Measurements from ENCODE around the gene FRRS1L.

The FRRS1L gene

GRCh38 chr9:109172935-109173334 lies 5.9 kb upstream of the FRRS1L start:
- no peak for DNase-seq

- DNase-seq, result no peak
Measured at GRCh38 chr9:109171926-109172325, 4.9 kb upstream of the FRRS1L start.

GRCh38 chr9:109168170-109168569 lies 1.1 kb upstream of the FRRS1L start:
- no peak for DNase-seq

- no peak for DNase-seq
Measured at GRCh38 chr9:109167716-109168115, 667 bp upstream of the FRRS1L start.

GRCh38 chr9:109166171-109166770 lies 778 bp downstream of the FRRS1L start:
- no peak for DNase-seq

- DNase-seq, result no peak
Measured at GRCh38 chr9:109164042-109164441, 3.0 kb downstream of the FRRS1L start.

GRCh38 chr9:109163194-109163593 lies 3.9 kb downstream of the FRRS1L start:
- DNase-seq, result no peak

GRCh38 chr9:109162677-109163076 lies 4.4 kb downstream of the FRRS1L start:
- no peak for DNase-seq

GRCh38 chr9:109161471-109161870 lies 5.6 kb downstream of the FRRS1L start:
- DNase-seq, result no peak

- no peak for DNase-seq
Measured at GRCh38 chr9:109159583-109159982, 7.5 kb downstream of the FRRS1L start.

GRCh38 chr9:109158651-109159050 lies 8.4 kb downstream of the FRRS1L start:
- DNase-seq, result no peak

GRCh38 chr9:109156708-109157107 lies 10.3 kb downstream of the FRRS1L start:
- no peak for DNase-seq

GRCh38 chr9:109150925-109151545 lies 16.0 kb downstream of the FRRS1L start:
- DNase-seq, result no peak

GRCh38 chr9:109149722-109150121 lies 17.3 kb downstream of the FRRS1L start:
- no peak for DNase-seq

- no peak for DNase-seq
Measured at GRCh38 chr9:109149089-109149488, 18.0 kb downstream of the FRRS1L start.

GRCh38 chr9:109145051-109145450 lies 22.0 kb downstream of the FRRS1L start:
- no peak for DNase-seq

- no peak for DNase-seq
Measured at GRCh38 chr9:109143881-109144562, 23.0 kb downstream of the FRRS1L start.

- DNase-seq, result no peak
Measured at GRCh38 chr9:109141375-109141774, 25.7 kb downstream of the FRRS1L start.

- DNase-seq, result no peak
Measured at GRCh38 chr9:109139851-109140250, 27.2 kb downstream of the FRRS1L start.

GRCh38 chr9:109138421-109138820 lies 28.6 kb downstream of the FRRS1L start:
- DNase-seq, result no peak

GRCh38 chr9:109134167-109134578 lies 32.9 kb downstream of the FRRS1L start:
- no peak for DNase-seq

- no peak for DNase-seq
Measured at GRCh38 chr9:109133533-109133932, 33.5 kb downstream of the FRRS1L start.

- no peak for DNase-seq
Measured at GRCh38 chr9:109132567-109133021, 34.5 kb downstream of the FRRS1L start.

- no peak for DNase-seq
Measured at GRCh38 chr9:109129470-109130197, 37.4 kb downstream of the FRRS1L start.

Measured in activated gamma-delta T cell treated with Interleukin-2 at 50 U/mL for 16 hours (primary cell).